GM21786 (cell line): Measurements from ENCODE around the gene IFNLR1.
"Not testable (repeated sequence)": the region's sequence is repeated elsewhere in the genome, so short reads cannot be mapped to it uniquely, and the experiment has no call there.

ENCODE experiments used
- ATAC-seq: cut with Tn5 transposase; IDR thresholded peaks from one replicate; pipeline ENCODE4 v1.9.1; 2021; ENCODE audit not compliant: unreplicated experiment

The IFNLR1 gene

GRCh38 chr1:24186993-24187790, at the start of gene IFNLR1:
Gene IFNLR1 (minus strand): TSS chr1:24187289. CDS start chr1:24187248, 41 bp downstream.
- ATAC-seq = no peak

- ATAC-seq = no peak
These were observed 49.1 kb upstream of the IFNLR1 start for GRCh38 chr1:24235921-24236788.

- no peak for ATAC-seq
These were observed 46.9 kb upstream of the IFNLR1 start for GRCh38 chr1:24233684-24234600.

GRCh38 chr1:24231701-24232100, 44.6 kb upstream of the IFNLR1 start:
- ATAC-seq = no peak

GRCh38 chr1:24228311-24228710, 41.2 kb upstream of the IFNLR1 start:
- ATAC-seq = peak; percentile 52

- ATAC-seq = no peak
These were observed 39.7 kb upstream of the IFNLR1 start for GRCh38 chr1:24226749-24227148.

GRCh38 chr1:24224761-24225160, 37.7 kb upstream of the IFNLR1 start:
- no peak for ATAC-seq

GRCh38 chr1:24224086-24224485, 37.0 kb upstream of the IFNLR1 start:
- no peak for ATAC-seq

GRCh38 chr1:24222793-24223192, 35.7 kb upstream of the IFNLR1 start:
- no peak for ATAC-seq

GRCh38 chr1:24222008-24222605, 35.0 kb upstream of the IFNLR1 start:
- no peak for ATAC-seq

- ATAC-seq = no peak
These were observed 34.2 kb upstream of the IFNLR1 start for GRCh38 chr1:24221246-24221645.

- no peak for ATAC-seq
These were observed 29.4 kb upstream of the IFNLR1 start for GRCh38 chr1:24216276-24217074.

- ATAC-seq = no peak
These were observed 28.2 kb upstream of the IFNLR1 start for GRCh38 chr1:24215226-24215814.

- ATAC-seq = no peak
These were observed 25.3 kb upstream of the IFNLR1 start for GRCh38 chr1:24212376-24212775.

GRCh38 chr1:24210195-24210627, 23.1 kb upstream of the IFNLR1 start:
- ATAC-seq = no peak

GRCh38 chr1:24209097-24209496, 22.0 kb upstream of the IFNLR1 start:
- no peak for ATAC-seq

- no peak for ATAC-seq
These were observed 20.6 kb upstream of the IFNLR1 start for GRCh38 chr1:24207709-24208108.

- ATAC-seq = not testable (repeated sequence)
These were observed 20.3 kb upstream of the IFNLR1 start for GRCh38 chr1:24207395-24207687.
